Motor neuron (in vitro differentiated cells): ENCODE results near the gene COL4A6. TPM values are rescaled to one million over a fixed set of nuclear protein-coding genes. Genes with fewer than 3 reads are reported as not detected.

ENCODE experiments used
- ATAC-seq, 8 experiments: fragments of 200-7000 bp; cut with Tn5 transposase; replicated peaks in 6 of 8; 2 replicates each; pipeline ENCODE4 v1.8.0; 2021; ENCODE audit warnings: mild to moderate bottlenecking in 8 of 8, moderate library complexity in 8 of 8
- H3K27ac ChIP-seq, 2 donors: fragments of 250-450 bp; sonication (Bioruptor Pico); 2 replicates each; pipeline ENCODE4 v1.9.0; 2021; ENCODE audit warnings: antibody characterized with exemption in 2 of 2, mild to moderate bottlenecking in 2 of 2, moderate library complexity in 1 of 2
- H3K4me1 ChIP-seq, 2 donors: fragments of 250-450 bp; sonication (Bioruptor Pico); replicated peaks in 1 of 2; 2 replicates each; pipeline ENCODE4 v1.6.1; 2021; ENCODE audit warnings: antibody characterized with exemption in 2 of 2, mild to moderate bottlenecking in 2 of 2, moderate library complexity in 1 of 2
- H3K4me3 ChIP-seq, 5 donors: fragments of 250-450 bp; sonication (Bioruptor Pico); 2 replicates each; pipeline ENCODE4 v1.9.0; 2021; ENCODE audit warnings: antibody characterized with exemption in 5 of 5, mild to moderate bottlenecking in 5 of 5, moderate library complexity in 4 of 5
- WGBS, 10 experiments: fragments of 450-650 bp; shearing (Covaris generic); methylation state at CpG; one replicate each; pipeline ENCODE4 v1.0.0; 2022; 5-methylcytosine and 5-hydroxymethylcytosine counted together
- in situ Hi-C, 9 experiments: fragments of 400-800 bp; cut with MboI; loops; one replicate each; pipeline ENCODE4 v1.15.0; 2021; ENCODE audit warnings: low sequenced_read_pairs in 9 of 9, low pct_unique_long_range_greater_than_20kb in 2 of 9; ENCODE audit not compliant: unreplicated experiment in 9 of 9
- total RNA-seq, 8 experiments: library from RNA; unstranded; fragments of 300-600 nt; gene quantifications; 2 replicates each; pipeline versions ENCODE4 v1.2.3 to v1.2.4, GENCODE V29; 2022

Gene COL4A6
- total RNA-seq, 8 experiments from 2014 or later: 0.76 to 16.2 (median 1.4) TPM

DNA sequence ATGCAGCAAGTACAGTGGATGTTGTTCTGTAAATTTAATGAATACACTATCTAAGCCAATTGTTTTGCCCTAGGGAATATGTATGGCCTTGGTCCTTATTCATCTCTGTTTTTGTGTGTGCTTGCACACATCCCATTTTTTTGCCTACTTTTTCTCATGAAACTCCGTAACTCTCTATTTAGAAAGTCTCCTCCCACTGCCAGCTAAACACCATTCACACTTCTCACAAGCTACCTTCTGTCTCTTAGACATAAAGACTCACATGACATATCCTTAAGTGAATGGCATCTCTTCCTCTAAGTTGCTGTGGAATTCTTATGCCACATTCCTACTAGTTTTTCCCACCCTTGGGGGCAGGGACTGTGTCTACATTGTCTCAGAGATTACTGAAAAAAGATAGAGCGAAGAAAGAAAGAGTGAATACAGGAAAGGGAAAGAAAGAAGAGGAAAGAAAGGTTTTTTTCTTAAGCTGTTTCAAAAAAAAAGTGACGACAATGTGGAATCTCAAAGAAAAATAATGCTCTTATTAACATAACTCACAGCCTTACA is 229.1 kb downstream of the COL4A6 start:
- in situ Hi-C loops: loop anchor here in 1 of 9 experiments (25.0 kb wide), 1 partner anchor 328 kb away; no protein-coding TSS in a partner anchor
- ATAC-seq: no peak
- H3K4me3 ChIP-seq: no peak overlapping the region
- H3K4me1 ChIP-seq: peaks cover 0 to 2% of the 10 kb centered on the region in 2 donors
- H3K27ac ChIP-seq: no peak overlapping the region
- WGBS, 10 experiments: 33 to 100% (median 62%) methylated on average over 1 to 3 of the region's 3 CpGs; no CpG with 5 or more reads in 4 of the 10 experiments

DNA sequence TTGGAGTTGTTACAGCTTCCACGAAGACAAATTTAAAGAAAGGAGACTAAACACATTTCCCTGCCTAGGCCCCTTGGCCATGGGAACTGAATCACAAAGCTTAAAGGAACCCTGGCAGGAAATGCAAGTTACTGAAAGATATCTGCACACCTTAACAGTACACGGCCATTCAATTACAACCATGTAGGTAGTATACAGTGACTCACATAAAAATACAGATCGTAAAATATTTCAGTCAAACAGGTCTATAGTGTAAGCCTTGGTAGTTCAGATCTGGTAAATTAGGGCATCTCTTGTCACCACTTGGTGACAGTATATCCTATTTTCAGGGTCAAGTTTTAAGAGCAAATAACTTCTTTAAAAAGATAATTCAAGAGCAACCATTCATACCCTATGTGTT is 234.7 kb downstream of the COL4A6 start:
- Histone ChIP-seq H3K27ac (no peak overlapping the region), H3K4me1 (no peaks in the 10 kb centered on the region), H3K4me3 (no peak overlapping the region)
- in situ Hi-C loops: loop anchor here in 1 of 9 experiments (25.0 kb wide), 1 partner anchor 334 kb away; no protein-coding TSS in a partner anchor
- 33 to 100% (median 70%) methylated on average over 1 to 3 of the region's 3 CpGs; no CpG with 5 or more reads in 4 of the 10 experiments for WGBS, 10 experiments
- no peak for ATAC-seq

DNA sequence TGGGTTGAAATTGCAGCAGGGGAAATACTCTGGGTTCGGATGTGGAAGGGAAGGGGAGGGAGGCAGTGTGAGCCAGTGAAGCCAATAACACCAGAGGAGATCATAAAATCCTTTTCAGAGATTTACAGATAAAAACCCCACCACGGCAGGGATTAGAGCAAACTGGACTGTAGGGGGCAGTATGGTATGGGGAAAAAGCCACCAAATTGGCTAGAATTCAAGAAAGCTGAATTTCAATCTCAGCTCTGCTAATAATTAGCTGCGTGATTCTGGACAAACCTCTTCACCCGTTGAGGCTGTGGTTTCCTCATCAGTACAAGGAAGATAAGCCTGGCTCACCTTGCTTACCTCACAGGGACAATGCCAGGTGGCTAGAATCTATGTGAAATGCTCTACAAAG is 238.5 kb downstream of the COL4A6 start:
- Histone ChIP-seq H3K27ac (no peak overlapping the region), H3K4me3 (no peak overlapping the region), H3K4me1 (no peaks in the 10 kb centered on the region)
- peak in 2 of 8 experiments; percentile 46 to 52 for ATAC-seq
- 0 to 30% (median 9%) methylated on average over 1 to 4 of the region's 4 CpGs; no CpG with 5 or more reads in 3 of the 10 experiments for WGBS, 10 experiments
- in situ Hi-C loops: loop anchor here in 1 of 9 experiments (25.0 kb wide), 1 partner anchor 338 kb away; no protein-coding TSS in a partner anchor

DNA sequence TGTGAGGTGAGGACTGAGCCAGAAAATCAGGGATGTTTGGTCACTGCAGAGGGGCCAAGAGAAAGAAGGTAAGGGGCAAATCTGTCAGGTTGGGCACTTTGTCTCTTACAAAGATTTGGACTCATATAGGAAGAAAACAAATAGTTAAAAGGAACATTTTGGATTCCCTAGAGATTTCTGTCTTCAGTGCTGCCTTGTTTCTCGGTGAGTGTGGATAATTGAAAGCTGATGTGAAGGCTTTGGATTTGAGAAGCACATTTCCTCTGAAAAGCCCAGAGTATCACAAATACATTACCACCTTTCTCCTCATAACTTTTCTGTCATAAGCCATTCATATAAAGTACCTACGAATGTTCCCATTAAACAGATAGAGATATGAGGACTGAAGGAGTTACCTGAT is 239.2 kb downstream of the COL4A6 start:
- Histone ChIP-seq H3K4me1 (no peaks in the 10 kb centered on the region), H3K27ac (no peak overlapping the region), H3K4me3 (no peak overlapping the region)
- ATAC-seq: no peak
- in situ Hi-C loops: no loop called here
- 0 to 83% methylated on average over 1 to 2 of the region's 2 CpGs; no CpG with 5 or more reads in 8 of the 10 experiments for WGBS, 10 experiments

DNA sequence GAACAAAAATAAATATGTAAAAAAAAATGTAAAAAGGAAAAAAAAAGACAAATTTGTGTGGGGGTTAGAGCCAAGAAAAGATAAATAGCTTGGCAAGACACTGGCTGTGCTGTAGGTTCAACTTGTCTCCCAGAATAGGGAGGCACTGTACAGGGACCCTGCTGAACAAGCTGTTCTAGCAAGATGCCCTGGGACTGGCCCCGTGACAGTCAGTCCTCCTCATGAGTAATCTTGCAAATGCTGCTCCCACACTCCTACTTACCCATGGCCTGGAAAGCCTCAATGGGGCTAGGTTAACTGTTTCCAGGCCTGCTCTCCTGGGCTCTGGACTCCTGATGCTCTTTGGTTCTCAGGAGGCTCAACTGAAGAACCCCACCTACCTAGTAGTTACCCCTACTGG is 239.8 kb downstream of the COL4A6 start:
- H3K4me1 ChIP-seq: no peaks in the 10 kb centered on the region
- in situ Hi-C loops: no loop called here
- peak in 2 of 8 experiments; percentile 82 to 99 for ATAC-seq
- no peak overlapping the region for H3K4me3 ChIP-seq
- H3K27ac ChIP-seq: no peak overlapping the region
- WGBS, 10 experiments: 13 to 40% methylated on average over 1 of the region's 1 CpG; no CpG with 5 or more reads in 8 of the 10 experiments

DNA sequence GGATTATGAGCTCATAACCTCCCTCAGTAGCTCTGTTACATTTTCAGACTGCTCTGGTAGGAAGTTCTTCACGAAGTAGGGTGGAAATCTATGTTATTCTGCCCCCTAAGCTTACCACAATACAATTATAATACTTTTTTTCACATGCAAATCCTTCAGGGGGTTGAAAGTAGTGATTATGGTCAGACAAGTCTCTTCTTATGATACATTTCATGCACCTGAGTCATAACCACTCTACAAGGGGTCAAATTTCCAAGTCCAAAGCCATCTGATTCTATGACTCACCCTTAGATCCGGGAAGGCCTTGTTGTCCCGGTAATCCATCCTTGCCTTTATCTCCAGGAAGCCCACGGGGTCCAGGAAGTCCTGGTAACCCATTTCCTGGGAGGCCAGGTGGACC is 251.4 kb downstream of the COL4A6 start:
- in situ Hi-C loops: no loop called here
- Histone ChIP-seq H3K4me3 (no peak overlapping the region), H3K4me1 (no peaks in the 10 kb centered on the region), H3K27ac (no peak overlapping the region)
- whole genome bisulfite sequencing, 10 experiments: 35% methylated on average over 4 of the region's 4 CpGs; no CpG with 5 or more reads in 9 of the 10 experiments
- peak in 3 of 8 experiments; percentile 17 to 98 (median 84) for ATAC-seq

DNA sequence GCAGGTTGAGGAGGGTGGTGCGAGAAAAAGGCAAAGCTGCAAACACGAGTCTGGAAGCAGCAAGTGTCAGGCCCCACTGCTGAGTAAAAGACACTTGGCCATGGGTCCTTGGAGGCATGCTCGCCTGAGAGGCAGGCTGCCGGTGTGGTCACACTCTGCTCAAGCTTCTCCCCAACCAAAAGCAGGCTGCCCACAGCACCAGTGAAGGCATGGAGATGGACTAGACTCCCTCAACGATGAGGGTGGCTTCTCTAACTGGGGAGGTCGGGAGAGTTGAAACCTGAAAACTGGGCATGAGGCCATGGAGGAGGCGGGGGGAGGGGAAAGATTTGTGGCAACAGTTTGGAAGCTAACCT is 260.1 kb downstream of the COL4A6 start:
- no peak overlapping the region for H3K27ac ChIP-seq
- H3K4me3 ChIP-seq: no peak overlapping the region
- no peaks in the 10 kb centered on the region for H3K4me1 ChIP-seq
- in situ Hi-C loops: no loop called here
- WGBS, 10 experiments: 20 to 80% methylated on average over 1 to 2 of the region's 7 CpGs; no CpG with 5 or more reads in 8 of the 10 experiments
- ATAC-seq: no peak

DNA sequence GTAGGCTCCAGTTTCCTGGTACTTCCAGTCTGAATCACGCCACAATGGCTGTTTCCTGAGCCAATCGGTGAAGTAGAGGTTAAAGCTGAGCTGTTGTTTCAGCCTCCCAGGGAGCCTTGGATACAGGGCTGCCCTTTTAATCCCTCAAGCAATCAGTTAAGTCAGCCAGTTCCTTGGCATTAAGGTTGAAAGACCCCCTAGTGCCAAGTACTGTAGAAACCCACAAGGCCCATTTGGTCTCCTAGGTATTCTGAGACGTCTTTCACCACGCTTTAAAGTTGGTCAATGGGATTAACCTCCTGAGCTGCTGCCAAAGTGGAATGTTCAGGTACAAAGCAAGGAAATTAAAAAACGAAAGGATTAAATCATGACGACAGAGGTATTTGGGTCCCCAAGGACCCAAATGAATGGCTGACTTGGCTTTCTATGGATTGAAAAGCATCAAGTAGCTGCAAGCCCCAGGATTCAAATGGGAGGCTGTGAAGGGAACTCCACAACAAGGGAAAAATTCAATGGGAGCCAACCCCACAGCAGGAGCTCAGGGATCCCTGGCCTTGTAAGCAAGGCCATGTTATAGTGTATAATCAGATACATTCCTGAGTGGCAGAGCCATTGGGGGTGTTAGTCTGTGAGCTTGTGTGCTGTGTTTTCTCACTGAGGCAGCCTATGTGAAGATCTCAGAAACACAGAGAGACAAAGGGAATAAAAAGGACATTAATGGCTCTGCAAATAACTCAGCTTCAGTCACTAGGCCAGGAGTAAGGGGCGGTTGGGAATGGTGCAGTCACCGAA is 260.7 kb downstream of the COL4A6 start:
- no peak overlapping the region for H3K27ac ChIP-seq
- H3K4me3 ChIP-seq: no peak overlapping the region
- ATAC-seq: peak in 1 of 8 experiments; percentile 59
- WGBS, 10 experiments: 42 to 83% (median 60%) methylated on average over 1 to 5 of the region's 8 CpGs; no CpG with 5 or more reads in 7 of the 10 experiments
- no peaks in the 10 kb centered on the region for H3K4me1 ChIP-seq
- in situ Hi-C loops: no loop called here

DNA sequence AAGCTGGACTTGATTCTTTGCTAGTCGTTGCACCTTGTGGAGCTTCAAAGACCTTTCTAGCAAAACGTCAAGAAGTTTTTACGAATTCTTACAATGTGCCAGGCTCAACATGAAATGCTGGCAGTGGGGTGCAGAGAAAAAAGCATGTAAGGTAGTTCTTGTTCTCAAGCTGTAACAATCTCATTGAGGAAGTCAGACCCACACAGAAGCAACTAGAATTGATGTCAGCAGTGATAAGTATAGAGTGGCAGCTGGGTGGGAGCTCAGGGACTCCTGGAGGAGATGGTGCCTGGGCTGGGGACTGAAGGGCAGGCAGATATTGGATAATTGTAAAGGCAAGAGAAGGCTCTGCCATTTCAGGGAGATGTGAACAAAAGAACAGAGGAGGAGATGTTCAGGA is 264.3 kb downstream of the COL4A6 start:
- Histone ChIP-seq H3K4me3 (no peak overlapping the region), H3K27ac (no peak overlapping the region), H3K4me1 (no peaks in the 10 kb centered on the region)
- WGBS, 10 experiments: 17 to 95% (median 29%) methylated on average over 3 of the region's 3 CpGs; no CpG with 5 or more reads in 7 of the 10 experiments
- no peak for ATAC-seq
- in situ Hi-C loops: no loop called here

DNA sequence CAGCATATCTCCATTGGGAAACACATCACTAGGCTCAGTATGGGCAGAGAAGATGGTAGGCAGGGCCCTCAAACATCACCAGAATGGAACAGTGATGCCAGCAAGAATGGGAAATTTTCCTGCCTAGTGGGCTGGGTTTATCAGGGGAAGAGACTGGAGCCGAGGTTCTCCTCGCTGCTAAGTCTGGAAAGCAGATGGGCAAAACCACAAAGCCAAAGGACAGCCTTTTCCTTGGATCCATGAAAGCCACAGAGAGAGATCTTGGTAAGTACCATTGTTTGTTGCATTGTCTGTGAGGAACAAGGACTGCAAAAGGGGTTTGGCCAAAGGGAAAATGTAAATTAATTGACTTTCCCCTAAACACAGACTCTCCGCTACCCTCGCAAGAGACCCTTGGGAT is 266.6 kb downstream of the COL4A6 start:
- Histone ChIP-seq H3K4me1 (no peaks in the 10 kb centered on the region), H3K27ac (no peak overlapping the region), H3K4me3 (no peak overlapping the region)
- ATAC-seq: no peak
- 32 to 100% (median 72%) methylated on average over 2 to 4 of the region's 4 CpGs; no CpG with 5 or more reads in 6 of the 10 experiments for WGBS, 10 experiments
- in situ Hi-C loops: no loop called here

DNA sequence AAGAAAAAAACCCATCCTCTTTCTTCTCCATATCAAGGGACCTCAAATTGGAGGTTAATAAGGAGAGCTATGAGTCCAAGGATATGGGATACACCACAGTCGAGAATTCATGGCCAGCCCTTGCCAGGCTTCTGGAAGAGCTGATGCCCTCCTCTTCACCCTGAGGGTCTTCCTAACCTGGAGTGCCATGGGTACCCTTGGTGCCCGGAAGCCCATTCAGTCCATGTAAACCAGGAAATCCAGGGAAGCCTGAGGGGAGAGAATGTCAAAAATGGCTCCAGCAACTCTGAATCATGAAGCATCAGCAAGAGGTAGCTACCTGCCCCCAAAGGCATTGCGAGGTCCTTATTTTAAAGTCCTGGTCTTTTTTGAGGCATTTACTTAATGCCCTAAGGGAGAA is 268.5 kb downstream of the COL4A6 start:
- in situ Hi-C loops: no loop called here
- 20 to 100% (median 62%) methylated on average over 1 to 2 of the region's 3 CpGs; no CpG with 5 or more reads in 7 of the 10 experiments for WGBS, 10 experiments
- Histone ChIP-seq H3K4me3 (no peak overlapping the region), H3K27ac (no peak overlapping the region), H3K4me1 (no peaks in the 10 kb centered on the region)
- no peak for ATAC-seq

DNA sequence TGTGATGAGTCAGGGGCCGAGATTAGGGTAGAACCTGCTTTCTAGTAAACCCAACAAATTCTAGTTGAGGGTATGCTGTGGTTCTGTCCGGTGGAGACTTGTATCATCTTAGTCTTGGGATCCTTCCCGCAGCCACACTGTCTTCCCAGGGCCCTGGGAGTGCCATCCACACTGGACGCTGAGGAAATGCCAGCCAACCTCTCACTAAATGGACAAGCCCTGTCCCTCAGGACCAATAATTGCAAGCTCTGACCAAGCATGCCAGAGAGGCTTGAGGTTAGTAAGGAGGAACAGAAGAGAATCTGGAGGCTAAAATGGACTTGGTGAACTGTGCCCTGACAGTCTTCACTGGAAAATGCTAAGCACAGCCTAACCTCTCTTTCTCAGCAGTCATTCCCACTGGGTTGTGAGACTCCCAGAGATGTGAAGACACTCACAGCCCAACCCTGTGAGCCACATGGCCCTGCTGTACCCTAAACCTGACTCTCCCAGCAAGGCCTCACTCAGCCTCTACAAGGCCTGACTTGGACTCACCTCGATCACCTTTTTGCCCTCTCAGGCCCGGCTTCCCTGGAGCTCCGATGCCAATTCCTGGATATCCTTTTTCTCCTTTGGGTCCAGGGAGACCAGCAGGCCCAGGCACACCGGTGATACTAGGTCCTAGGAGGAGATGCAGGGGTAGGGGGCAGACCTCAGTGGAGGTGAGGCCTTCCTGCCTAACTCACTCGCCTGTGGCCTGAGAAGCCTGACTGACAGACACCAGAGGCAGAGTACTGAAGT is 269.1 kb downstream of the COL4A6 start:
- ATAC-seq: no peak
- in situ Hi-C loops: no loop called here
- WGBS, 10 experiments: 42 to 100% (median 80%) methylated on average over 1 to 5 of the region's 9 CpGs; no CpG with 5 or more reads in 6 of the 10 experiments

More for the DNA sequence above, 269.1 kb downstream of the COL4A6 start:
- Histone ChIP-seq H3K4me1 (no peaks in the 10 kb centered on the region), H3K27ac (no peak overlapping the region), H3K4me3 (no peak overlapping the region)
